ENCODE data around the gene PADI3. TPM values are rescaled to one million over a fixed set of nuclear protein-coding genes. Genes with fewer than 3 reads are reported as not detected.

PADI3 gene
- total and polyA plus RNA-seq, 2 of the 13 experiments (the other 11 are each of a cell fraction or from before 2014, with no cell fraction given): not detected

DNA sequence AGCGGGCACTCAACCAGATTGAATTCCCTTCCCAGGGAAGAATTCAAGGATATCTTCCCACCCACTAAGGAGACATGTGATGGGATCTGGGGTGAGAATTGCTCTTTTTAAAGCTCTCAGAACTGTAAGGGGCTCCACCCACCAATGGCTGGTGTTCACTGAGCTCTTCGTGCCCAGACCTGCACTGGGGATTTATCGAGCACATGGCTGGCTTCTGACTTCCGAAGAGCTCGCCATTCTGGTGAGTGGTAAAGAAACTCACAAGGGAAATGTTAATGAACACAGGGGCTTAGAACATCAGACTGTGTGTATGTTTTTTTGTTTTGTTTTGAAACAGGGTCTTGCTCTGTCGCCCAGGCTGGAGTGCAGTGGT is 9.8 kb downstream of the PADI3 start:
- ATAC-seq (no peak), DNase-seq (ENCODE audit: low spot score) (no peak), FAIRE-seq (no peak)
- Histone ChIP-seq H3K9ac (ENCODE audit: insufficient read depth, low read depth, low read length) (no peak overlapping the region), H3K79me2 (ENCODE audit: insufficient read depth, low read length) (no peaks in the 10 kb centered on the region), H3K36me3 (replicated peaks in 1 of 2; ENCODE audit: control insufficient read depth in 1 of 2, insufficient read depth in 2 of 2, low read length in 2 of 2) (no peaks in the 10 kb centered on the region), H3K9me3 (ENCODE audit: low read length) (no peaks in the 10 kb centered on the region), H4K20me1 (ENCODE audit: insufficient read depth, low read length) (no peaks in the 10 kb centered on the region), H2AFZ (ENCODE audit: low read length) (no peak overlapping the region), H3K27ac (ENCODE audit: extremely low read length, insufficient read depth, low read length) (no peak overlapping the region), H3K4me1 (ENCODE audit: insufficient read depth, low read length) (no peaks in the 10 kb centered on the region), H3K4me2 (ENCODE audit: low read depth, low read length) (no peak overlapping the region), H3K27me3 (ENCODE audit: control insufficient read depth in 1 of 2, insufficient read depth in 2 of 2, low read length in 2 of 2) (peaks cover 2 to 11% of the 10 kb centered on the region in 2 experiments; a peak in 1 of 5 replicates), H3K4me3 (replicated peaks in 1 of 3; ENCODE audit: insufficient read depth in 1 of 3, low read depth in 2 of 3, low read length in 3 of 3) (no peak overlapping the region)
- ChIA-PET POLR2A (no interaction called here), CTCF (ENCODE audit: low intra/inter-chr PET ratio, low total read pairs) (no interaction called here)
- TF ChIP-seq TEAD3 (CRISPR knock-in tag; optimal IDR thresholded peaks at IDR 0.05; ENCODE audit: borderline replicate concordance): no peak
- TF ChIP-seq ZNF33A (CRISPR knock-in tag; IDR thresholded peaks at IDR 0.05; ENCODE audit: borderline replicate concordance): no peak
- TF ChIP-seq, protein P1, sequence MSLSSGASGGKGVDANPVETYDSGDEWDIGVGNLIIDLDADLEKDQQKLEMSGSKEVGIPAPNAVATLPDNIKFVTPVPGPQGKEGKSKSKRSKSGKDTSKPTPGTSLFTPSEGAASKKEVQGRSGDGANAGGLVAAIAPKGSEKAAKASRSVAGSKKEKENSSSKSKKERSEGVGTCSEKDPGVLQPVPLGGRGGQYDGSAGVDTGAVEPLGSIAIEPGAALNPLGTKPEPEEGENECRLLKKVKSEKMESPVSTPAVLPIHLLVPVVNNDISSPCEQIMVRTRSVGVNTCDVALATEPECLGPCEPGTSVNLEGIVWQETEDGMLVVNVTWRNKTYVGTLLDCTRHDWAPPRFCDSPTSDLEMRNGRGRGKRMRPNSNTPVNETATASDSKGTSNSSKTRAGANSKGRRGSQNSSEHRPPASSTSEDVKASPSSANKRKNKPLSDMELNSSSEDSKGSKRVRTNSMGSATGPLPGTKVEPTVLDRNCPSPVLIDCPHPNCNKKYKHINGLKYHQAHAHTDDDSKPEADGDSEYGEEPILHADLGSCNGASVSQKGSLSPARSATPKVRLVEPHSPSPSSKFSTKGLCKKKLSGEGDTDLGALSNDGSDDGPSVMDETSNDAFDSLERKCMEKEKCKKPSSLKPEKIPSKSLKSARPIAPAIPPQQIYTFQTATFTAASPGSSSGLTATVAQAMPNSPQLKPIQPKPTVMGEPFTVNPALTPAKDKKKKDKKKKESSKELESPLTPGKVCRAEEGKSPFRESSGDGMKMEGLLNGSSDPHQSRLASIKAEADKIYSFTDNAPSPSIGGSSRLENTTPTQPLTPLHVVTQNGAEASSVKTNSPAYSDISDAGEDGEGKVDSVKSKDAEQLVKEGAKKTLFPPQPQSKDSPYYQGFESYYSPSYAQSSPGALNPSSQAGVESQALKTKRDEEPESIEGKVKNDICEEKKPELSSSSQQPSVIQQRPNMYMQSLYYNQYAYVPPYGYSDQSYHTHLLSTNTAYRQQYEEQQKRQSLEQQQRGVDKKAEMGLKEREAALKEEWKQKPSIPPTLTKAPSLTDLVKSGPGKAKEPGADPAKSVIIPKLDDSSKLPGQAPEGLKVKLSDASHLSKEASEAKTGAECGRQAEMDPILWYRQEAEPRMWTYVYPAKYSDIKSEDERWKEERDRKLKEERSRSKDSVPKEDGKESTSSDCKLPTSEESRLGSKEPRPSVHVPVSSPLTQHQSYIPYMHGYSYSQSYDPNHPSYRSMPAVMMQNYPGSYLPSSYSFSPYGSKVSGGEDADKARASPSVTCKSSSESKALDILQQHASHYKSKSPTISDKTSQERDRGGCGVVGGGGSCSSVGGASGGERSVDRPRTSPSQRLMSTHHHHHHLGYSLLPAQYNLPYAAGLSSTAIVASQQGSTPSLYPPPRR (CRISPR knock-in tag; IDR thresholded peaks at IDR 0.05; ENCODE audit: borderline replicate concordance): no peak
- no peak for TF ChIP-seq PAWR (CRISPR knock-in tag; IDR thresholded peaks at IDR 0.05; ENCODE audit: borderline replicate concordance)
- TF ChIP-seq HINFP (CRISPR knock-in tag; IDR thresholded peaks at IDR 0.05; ENCODE audit: low read depth): no peak
- TF ChIP-seq HNF1A (IDR thresholded peaks at IDR 0.05; ENCODE audit: low read depth): no peak
- no peak for TF ChIP-seq HNF1A (CRISPR knock-in tag; IDR thresholded peaks at IDR 0.05; ENCODE audit: borderline replicate concordance)
- no peak for TF ChIP-seq MXI1 (IDR thresholded peaks at IDR 0.05; ENCODE audit: borderline replicate concordance, low read depth, low read length)
- no peak for TF ChIP-seq CSRNP2 (CRISPR knock-in tag; conservative IDR thresholded peaks at IDR 0.05; ENCODE audit: low read depth)
- WGBS (ENCODE audit: low lambda C conversion rate): 33% methylated on average over 5 of the region's 6 CpGs
- in situ Hi-C loops (cut with HindIII; ENCODE audit: extremely low pct_ligation_motif_present, low pct_unique_long_range_greater_than_20kb) (no loop called here), intact Hi-C loops (cut with micrococcal nuclease; ENCODE audit: unreplicated experiment) (no loop called here)
- no TSS peak for BruUV-seq (replicated peaks)

All from HepG2 (cell line).